SHP77 (cell line): ENCODE measurements around the gene CPNE2.
"Not testable (repeated sequence)": the region's sequence is repeated elsewhere in the genome, so short reads cannot be mapped to it uniquely, and the experiment has no call there.

Experiments used
- DNase-seq, 2 experiments: peaks; one replicate each; lab custom pipeline; 2025; lab: John Stamatoyannopoulos, UW

The CPNE2 gene

DNA sequence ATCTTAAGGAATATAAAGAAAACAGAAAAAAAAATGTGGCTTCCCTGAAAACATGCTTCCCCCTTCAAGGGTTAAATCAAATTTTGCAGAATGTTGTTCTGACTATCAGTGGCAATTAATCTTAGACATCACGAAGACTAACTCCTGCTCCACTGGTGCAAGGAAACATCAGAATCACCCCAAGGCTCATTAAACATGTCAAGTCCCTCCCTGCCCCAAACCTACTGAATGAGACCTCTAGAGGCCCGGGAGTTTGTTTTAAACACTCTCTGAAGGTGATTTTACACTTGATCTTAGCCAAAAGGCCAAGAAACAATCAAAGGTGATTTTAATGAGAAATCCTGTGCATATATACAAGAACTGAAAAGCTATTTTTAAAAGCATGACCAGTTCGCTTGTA, 75.2 kb downstream of the CPNE2 start:
- DNase-seq: no peak

- DNase-seq: peak; percentile 7 to 27
Observed at GRCh38 chr16:57167953-57168352, 75.6 kb downstream of the CPNE2 start.

GRCh38 chr16:57169327-57169726, 76.9 kb downstream of the CPNE2 start:
- no peak for DNase-seq

- no peak for DNase-seq
Observed at GRCh38 chr16:57172721-57173290, 80.4 kb downstream of the CPNE2 start.

DNA sequence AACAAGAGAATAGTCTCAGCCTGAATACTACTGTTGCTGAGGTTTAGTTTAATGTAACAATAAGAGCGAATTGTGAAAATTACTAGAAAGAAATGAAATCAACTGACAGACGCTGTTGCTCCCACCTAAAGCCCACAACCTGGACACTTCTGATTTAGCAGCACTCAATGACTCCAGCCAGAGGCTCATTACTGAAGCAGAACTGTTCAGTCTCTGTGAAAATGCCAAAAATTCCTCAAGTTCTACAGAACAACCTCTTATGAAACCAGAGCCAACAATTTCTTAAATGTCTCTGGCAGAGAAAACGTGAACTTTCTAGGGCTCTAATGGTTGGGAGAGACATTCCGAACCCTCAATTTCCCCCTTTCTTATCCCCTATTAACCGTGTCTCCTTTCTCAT, 83.5 kb downstream of the CPNE2 start:
- no peak for DNase-seq

DNA sequence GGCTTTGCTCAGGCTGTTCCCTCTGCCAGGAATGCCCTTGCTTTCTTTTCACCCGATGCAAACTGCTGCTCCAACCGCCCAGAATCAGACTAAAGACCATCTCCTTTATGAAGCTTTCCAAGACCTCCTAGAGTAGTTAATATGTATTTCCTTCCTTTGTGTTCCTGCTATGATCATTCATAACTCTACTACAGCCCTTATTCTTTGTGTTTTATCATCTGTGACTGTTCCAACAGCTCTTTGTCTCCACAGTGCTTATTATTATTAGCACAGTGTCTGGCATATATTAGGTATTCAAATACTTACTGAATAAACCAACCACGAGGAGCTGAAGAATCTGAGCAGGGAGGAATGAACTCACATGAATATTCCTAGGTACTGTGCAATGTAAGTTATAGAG, 85.8 kb downstream of the CPNE2 start:
- DNase-seq: no peak

- no peak for DNase-seq
Observed at GRCh38 chr16:57178793-57179212, 86.4 kb downstream of the CPNE2 start.

DNA sequence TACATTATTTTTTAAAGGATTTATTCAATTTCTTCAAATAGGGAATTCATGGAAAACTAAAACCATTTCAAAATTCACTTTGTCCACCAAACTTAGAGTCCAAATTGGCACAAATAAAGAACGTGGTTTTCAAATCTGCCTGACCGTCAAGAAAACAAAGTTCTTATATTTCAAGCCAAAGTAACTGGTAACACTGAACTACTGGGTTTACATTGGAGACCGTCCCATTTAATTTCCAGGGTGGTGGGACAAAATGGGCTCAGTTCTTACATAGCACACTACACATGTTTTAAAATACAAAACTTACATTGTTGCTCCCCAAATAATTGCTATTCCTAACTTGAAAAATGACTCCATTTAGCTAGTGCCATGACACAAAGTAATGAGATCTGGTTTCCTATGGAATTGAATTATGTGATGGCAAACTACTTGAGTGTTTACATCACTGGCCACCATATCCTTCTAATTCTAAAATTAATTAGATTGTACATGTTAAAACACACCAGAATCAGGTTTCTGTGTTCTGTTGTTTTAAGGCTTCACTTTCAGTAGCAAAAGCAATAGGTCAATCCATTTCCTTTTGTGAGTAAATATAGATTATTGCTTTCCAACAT, 86.9 kb downstream of the CPNE2 start:
- DNase-seq: no peak

DNA sequence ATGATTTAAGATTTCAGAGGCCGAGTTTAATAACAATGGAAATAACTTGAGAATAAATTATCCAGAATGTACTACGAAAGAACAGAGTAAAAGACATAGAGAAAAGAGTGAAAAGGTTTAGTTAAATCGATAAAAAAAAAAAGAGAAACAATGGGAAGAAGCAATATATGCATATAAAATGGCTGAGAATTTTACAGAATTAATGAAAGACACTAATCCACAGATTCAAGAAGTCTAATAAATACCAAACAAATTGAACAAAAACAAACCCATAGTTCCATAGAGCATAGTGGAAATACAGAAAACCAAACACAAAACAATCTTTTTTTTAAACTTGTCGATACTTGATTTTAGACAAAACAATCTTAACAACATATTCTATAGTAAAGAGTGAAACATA, 91.7 kb downstream of the CPNE2 start:
- no peak for DNase-seq

DNA sequence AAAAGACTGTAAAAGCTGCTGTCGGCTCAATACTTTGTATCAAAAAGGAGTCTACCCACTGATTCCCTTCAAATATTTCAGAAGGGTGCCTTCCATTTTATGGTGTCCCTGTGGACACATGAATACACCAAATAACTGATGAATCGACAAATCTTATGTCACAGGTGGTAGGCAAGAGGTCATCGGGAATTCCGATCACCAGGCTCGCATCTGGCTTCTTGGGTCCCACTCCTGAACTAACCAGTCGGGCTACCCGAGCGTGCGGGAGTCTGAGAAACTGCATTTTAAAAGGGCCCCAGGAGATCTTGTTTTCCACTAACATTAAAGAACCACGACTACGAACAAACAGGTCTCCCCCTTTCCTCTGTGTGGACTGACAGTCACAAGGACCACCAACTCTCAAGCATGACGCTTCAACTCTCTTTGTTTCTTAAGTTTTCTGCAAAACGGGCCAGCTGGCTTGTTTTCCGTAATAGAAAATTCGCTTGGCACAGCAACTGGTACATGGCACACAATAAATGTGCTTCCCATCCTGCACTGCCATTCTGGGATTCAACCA, 92.6 kb downstream of the CPNE2 start:
- DNase-seq: no peak

GRCh38 chr16:57185446-57185944, 93.1 kb downstream of the CPNE2 start:
- DNase-seq: peak; percentile 46 to 69

GRCh38 chr16:57185945-57186871, 93.8 kb downstream of the CPNE2 start, which contains the start of the genes PSME3IP1 and RSPRY1:
Gene PSME3IP1, minus strand, starts transcription at chr16:57186039. Its CDS starts 12,185 bp downstream, at chr16:57173854.
Gene RSPRY1, plus strand, starts transcription at chr16:57186329. Its CDS starts 18,330 bp downstream, at chr16:57204659.
- peak; percentile 98 to 99 for DNase-seq

DNA sequence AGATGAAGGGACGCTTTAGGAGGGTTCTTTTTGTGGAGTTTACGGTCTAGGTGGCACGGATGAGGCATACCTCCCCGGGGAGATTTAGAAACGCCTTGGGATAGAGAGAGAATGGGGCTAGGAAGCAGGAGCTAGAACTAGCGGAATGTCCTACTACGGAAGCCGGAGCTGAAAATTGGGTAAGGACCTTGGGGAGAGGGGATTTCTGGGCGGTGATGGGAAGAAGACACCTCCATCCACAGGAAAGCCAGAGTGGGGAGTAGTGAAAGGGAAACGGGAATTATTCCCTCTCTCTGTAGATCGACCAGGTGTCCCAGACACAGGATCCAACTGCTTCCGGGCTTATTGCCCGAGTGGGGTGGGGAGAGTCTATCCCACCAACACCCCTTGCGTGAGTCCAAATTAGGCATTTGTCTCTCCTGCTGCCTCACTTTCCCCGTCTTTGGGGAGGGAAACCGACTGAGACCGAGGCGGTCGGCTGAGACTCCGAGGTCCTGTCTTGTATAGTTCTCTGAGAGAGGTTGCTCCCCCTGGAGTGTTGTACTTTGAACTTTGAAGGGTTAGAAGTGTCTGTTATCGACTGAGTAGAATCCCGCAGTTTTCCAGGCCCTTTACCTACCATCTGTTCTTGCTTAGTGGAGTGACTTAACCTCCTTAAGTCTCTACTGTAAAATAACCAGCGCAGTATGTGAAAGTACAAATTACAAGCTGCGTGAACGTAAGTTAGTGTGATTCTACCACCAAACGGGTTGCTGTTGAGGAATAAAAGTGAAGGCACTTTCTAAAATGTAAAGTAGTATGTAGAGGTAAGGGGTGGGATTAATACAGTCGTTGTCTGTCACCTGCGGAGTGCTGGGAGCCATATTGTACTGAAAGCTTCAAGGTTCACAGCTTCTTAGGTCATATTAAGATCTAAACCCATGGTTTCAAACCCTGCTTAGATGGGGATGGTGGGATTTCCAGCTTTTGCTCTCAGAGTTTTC, 94.8 kb downstream of the CPNE2 start:
- peak in 1 of 2 experiments; percentile 26 for DNase-seq

GRCh38 chr16:57187902-57188710, 95.7 kb downstream of the CPNE2 start:
- DNase-seq: not testable (repeated sequence)

GRCh38 chr16:57188711-57189002, 96.3 kb downstream of the CPNE2 start:
- DNase-seq: no peak

DNA sequence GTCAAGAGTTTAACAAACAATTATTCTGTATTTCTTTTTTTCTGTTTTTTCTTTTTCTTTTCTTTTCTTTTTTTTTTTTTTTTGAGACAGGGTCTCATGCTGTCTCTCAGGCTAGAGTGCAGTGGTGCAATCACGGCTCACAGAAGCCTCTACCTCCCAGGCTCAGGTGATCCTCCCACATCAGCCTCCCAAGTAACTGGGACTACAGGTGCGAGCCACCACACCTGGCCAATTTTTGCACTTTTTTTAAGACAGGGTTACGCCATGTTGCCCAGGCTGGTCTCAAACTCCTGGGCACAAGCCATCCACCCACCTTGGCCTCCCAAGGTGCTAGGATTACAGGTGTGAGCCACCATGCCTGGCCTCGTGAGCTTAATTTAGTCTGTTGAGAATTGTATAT, 97.1 kb downstream of the CPNE2 start:
- not testable (repeated sequence) for DNase-seq

- DNase-seq: no peak
Observed at GRCh38 chr16:57190136-57190535, 97.8 kb downstream of the CPNE2 start.

DNA sequence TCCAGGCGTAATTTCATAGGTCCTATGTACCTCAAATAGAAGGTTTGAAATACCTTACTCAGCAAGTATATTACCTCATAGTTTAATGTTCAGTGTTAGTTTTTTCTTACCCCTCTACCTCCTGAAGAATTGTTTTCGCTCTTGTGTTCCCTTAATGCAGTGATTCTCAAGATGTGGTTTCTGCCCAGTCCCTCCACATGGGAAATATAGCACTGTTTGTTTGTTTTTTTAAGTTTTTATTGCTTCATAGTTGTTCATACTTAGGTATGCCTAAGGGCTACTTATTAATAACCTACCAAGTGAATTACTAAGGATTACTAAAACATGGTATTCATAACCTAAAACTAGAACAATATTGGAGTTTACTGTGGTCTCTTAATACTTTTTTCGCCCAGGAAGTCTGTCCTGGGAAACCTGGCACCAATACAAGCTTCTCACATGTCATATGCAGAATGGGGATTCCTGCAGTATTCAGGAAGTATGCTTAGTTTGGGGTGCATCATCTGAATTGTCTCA, 98.7 kb downstream of the CPNE2 start:
- DNase-seq: no peak

DNA sequence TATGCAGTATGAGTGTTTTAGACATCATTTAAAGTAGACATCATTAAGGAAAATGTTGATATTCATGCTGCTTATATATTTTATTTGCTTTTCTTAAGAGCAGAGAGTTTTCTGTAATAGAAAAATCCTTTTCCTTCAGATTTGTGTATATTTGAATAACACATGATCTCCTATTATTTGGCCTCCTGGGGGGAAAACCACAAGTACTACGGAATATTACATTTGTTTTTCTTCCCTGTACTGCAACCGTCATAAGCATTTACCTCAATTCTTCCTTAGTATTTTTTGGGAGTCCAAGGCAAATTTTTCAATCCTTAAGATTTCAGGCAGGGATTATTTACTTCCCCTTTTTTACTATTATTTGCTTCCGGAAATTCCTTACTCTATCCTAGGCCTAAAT, 99.8 kb downstream of the CPNE2 start:
- DNase-seq: no peak
